IMR-90 (cell line): ENCODE measurements around the gene MUTYH. TPM values are rescaled to one million over a fixed set of nuclear protein-coding genes. Genes with fewer than 3 reads are reported as not detected.

Source experiments
- ATAC-seq: fragments of 200-7000 bp; cut with Tn5 transposase; 2 replicates; pipeline ENCODE4 v1.9.1; 2020; ENCODE audit warnings: low read depth, mild to moderate bottlenecking, moderate library complexity
- BruUV-seq: library from RNA; stranded (reverse); fragments of 400-500 nt; replicated peaks from 2 replicates; lab custom pipeline; 2021; lab: Mats Ljungman, UMichigan
- CTCF ChIA-PET: fragments of 300-600 bp; formaldehyde crosslinking; extraction: SDS; loops from one replicate; lab custom pipeline; 2021; ENCODE audit warnings: antibody characterized with exemption; lab: Yijun Ruan, JAX
- POLR2A ChIA-PET: fragments of 300-600 bp; sonication (Branson Sonifier 250); formaldehyde crosslinking; loops from one replicate; lab custom pipeline; 2022; ENCODE audit warnings: antibody characterized with exemption; ENCODE audit not compliant: unreplicated experiment; lab: Charles Lee
- DNase-seq: peaks from one replicate; pipeline ENCODE4 v3.0.0; 2013
- H2AFZ ChIP-seq: replicated peaks from 2 replicates; pipeline ENCODE3; 2013; ENCODE audit warnings: low read length, mild to moderate bottlenecking; ENCODE audit not compliant: poor library complexity
- H2AK5ac ChIP-seq: 2 replicates; pipeline ENCODE4 v1.6.1; 2013; ENCODE audit warnings: low read depth, low read length, inconsistent platforms
- H2AK9ac ChIP-seq: replicated peaks from 2 replicates; pipeline ENCODE3; 2013; ENCODE audit warnings: mild to moderate bottlenecking, low read depth, low read length, moderate library complexity; ENCODE audit not compliant: poor library complexity
- H2BK120ac ChIP-seq: 2 replicates; pipeline ENCODE4 v1.6.1; 2013; ENCODE audit warnings: low read depth, low read length, inconsistent platforms
- H2BK15ac ChIP-seq: 3 replicates; pipeline ENCODE4 v1.6.1; 2013; ENCODE audit warnings: low read depth, low read length, inconsistent platforms
- H2BK20ac ChIP-seq: 2 replicates; pipeline ENCODE4 v1.6.1; 2013; ENCODE audit warnings: low read depth, mild to moderate bottlenecking, inconsistent platforms, low read length, moderate library complexity
- H2BK5ac ChIP-seq: 2 replicates; pipeline ENCODE4 v1.6.1; 2013; ENCODE audit warnings: mild to moderate bottlenecking, low read depth, low read length, inconsistent platforms; ENCODE audit not compliant: poor library complexity, severe bottlenecking
- H3K14ac ChIP-seq: replicated peaks from 2 replicates; pipeline ENCODE4 v1.6.1; 2013; ENCODE audit warnings: low read depth, low read length, inconsistent platforms
- H3K18ac ChIP-seq: 2 replicates; pipeline ENCODE4 v1.6.1; 2013; ENCODE audit warnings: low read depth, low read length, control low read depth
- H3K23ac ChIP-seq: 2 replicates; pipeline ENCODE4 v1.6.1; 2013; ENCODE audit warnings: low read depth, low read length, inconsistent platforms
- H3K27ac ChIP-seq: 2 replicates; pipeline ENCODE4 v1.5.1; 2013; ENCODE audit warnings: mild to moderate bottlenecking, control low read depth, low read length; ENCODE audit not compliant: insufficient read depth
- H3K27me3 ChIP-seq: 2 replicates; pipeline ENCODE4 v1.6.1; 2013; ENCODE audit warnings: low read length; ENCODE audit not compliant: control insufficient read depth, insufficient read depth
- H3K36me3 ChIP-seq: 2 replicates; pipeline ENCODE4 v1.6.1; 2013; ENCODE audit warnings: low read length, mixed read lengths; ENCODE audit not compliant: control insufficient read depth, insufficient read depth
- H3K4ac ChIP-seq: 2 replicates; pipeline ENCODE4 v1.6.1; 2013; ENCODE audit warnings: low read depth, low read length, inconsistent platforms
- H3K4me1 ChIP-seq: 2 replicates; pipeline ENCODE4 v1.6.1; 2013; ENCODE audit warnings: low read length, mixed read lengths; ENCODE audit not compliant: control insufficient read depth, insufficient read depth
- H3K4me2 ChIP-seq: 2 replicates; pipeline ENCODE4 v1.6.1; 2013; ENCODE audit warnings: low read depth, mild to moderate bottlenecking, control low read depth, low read length, moderate library complexity
- H3K4me3 ChIP-seq: 2 replicates; pipeline ENCODE4 v1.5.1; 2013; ENCODE audit warnings: low read depth, mild to moderate bottlenecking, control low read depth, low read length, moderate library complexity; ENCODE audit not compliant: insufficient read depth
- H3K56ac ChIP-seq: 2 replicates; pipeline ENCODE4 v1.6.1; 2013; ENCODE audit warnings: low read length, inconsistent platforms; ENCODE audit not compliant: insufficient read depth; ENCODE audit errors: extremely low read depth
- H3K79me1 ChIP-seq, 2 experiments: 2 replicates each; pipeline ENCODE4 v1.6.1; 2013; ENCODE audit warnings: low read length in 2 of 2, inconsistent platforms in 1 of 2, low read depth in 1 of 2
- H3K9ac ChIP-seq: 2 replicates; pipeline ENCODE4 v1.6.1; 2013; ENCODE audit warnings: low read depth, low read length, control low read depth
- H3K9me1 ChIP-seq: 2 replicates; pipeline ENCODE4 v1.6.1; 2013; ENCODE audit warnings: low read length, inconsistent platforms; ENCODE audit not compliant: insufficient read depth
- H3K9me3 ChIP-seq: 2 replicates; pipeline ENCODE4 v1.6.1; 2013; ENCODE audit warnings: low read length; ENCODE audit not compliant: control insufficient read depth, insufficient read depth
- H4K20me1 ChIP-seq: 2 replicates; pipeline ENCODE4 v1.6.1; 2013; ENCODE audit warnings: low read length, inconsistent platforms; ENCODE audit not compliant: insufficient read depth
- H4K5ac ChIP-seq: 2 replicates; pipeline ENCODE4 v1.6.1; 2013; ENCODE audit warnings: mild to moderate bottlenecking, low read depth, low read length, control low read depth
- H4K8ac ChIP-seq, 2 experiments: 2 replicates each; pipeline ENCODE4 v1.6.1; 2013; ENCODE audit warnings: low read depth in 2 of 2, low read length in 2 of 2, control low read depth in 1 of 2, inconsistent platforms in 1 of 2
- H4K91ac ChIP-seq: 2 replicates; pipeline ENCODE4 v1.6.1; 2013; ENCODE audit warnings: low read depth, low read length, inconsistent platforms; ENCODE audit not compliant: insufficient read depth
- BHLHE40 ChIP-seq: fragments of 150-350 bp; IDR thresholded peaks from 2 replicates; pipeline ENCODE4 v1.6.1; 2016; ENCODE audit warnings: mild to moderate bottlenecking, low read depth, low read length
- CEBPB ChIP-seq: IDR thresholded peaks from 2 replicates; pipeline ENCODE4 v1.6.1; 2012; ENCODE audit warnings: low read depth, low read length, improper control_type of control experiment
- CHD1 ChIP-seq: IDR thresholded peaks from 2 replicates; pipeline ENCODE4 v1.6.1; 2012; ENCODE audit warnings: low read depth, low read length, improper control_type of control experiment
- MAFK ChIP-seq: IDR thresholded peaks from 2 replicates; pipeline ENCODE4 v1.6.1; 2012; ENCODE audit warnings: low read depth, low read length, improper control_type of control experiment
- MXI1 ChIP-seq: IDR thresholded peaks from 2 replicates; pipeline ENCODE4 v1.6.1; 2012; ENCODE audit warnings: low read depth, mild to moderate bottlenecking, low read length, moderate library complexity, borderline replicate concordance
- RCOR1 ChIP-seq: IDR thresholded peaks from 2 replicates; pipeline ENCODE4 v1.6.1; 2012; ENCODE audit warnings: mild to moderate bottlenecking, low read length, improper control_type of control experiment; ENCODE audit not compliant: insufficient replicate concordance
- RFX5 ChIP-seq: IDR thresholded peaks from 2 replicates; pipeline ENCODE4 v1.8.0; 2012; ENCODE audit warnings: low read depth, mild to moderate bottlenecking, low read length, moderate library complexity
- SMC3 ChIP-seq: fragments of 150-350 bp; IDR thresholded peaks from 2 replicates; pipeline ENCODE4 v1.6.1; 2016; ENCODE audit warnings: low read depth, mild to moderate bottlenecking, antibody characterized with exemption, low read length, moderate library complexity
- WGBS, 2 experiments: methylation state at CpG; one replicate each; pipeline versions ENCODE4 v1.1.5 to v1.1.7; 2013; ENCODE audit warnings: missing lambda C conversion rate in 2 of 2; ENCODE audit not compliant: insufficient read length in 1 of 2; ENCODE audit errors: extremely low coverage in 2 of 2; 5-methylcytosine and 5-hydroxymethylcytosine counted together
- dilution Hi-C: fragments of 300-500 bp; cut with HindIII; formaldehyde crosslinking; loops from one replicate; pipeline ENCODE4 v1.14.3; 2018; ENCODE audit warnings: low sequenced_read_pairs; ENCODE audit not compliant: unreplicated experiment
- in situ Hi-C: fragments of 300-500 bp; cut with MboI; formaldehyde crosslinking; loops from 3 replicates; pipeline ENCODE4 v1.14.3; 2019; ENCODE audit warnings: low sequenced_read_pairs, inconsistent platforms, mixed read lengths
- intact Hi-C: fragments of 100-400 bp; cut with micrococcal nuclease; formaldehyde crosslinking; loops from 2 replicates; pipeline ENCODE4 v1.10.0; 2022
- polyA plus RNA-seq, 3 experiments: library from polyadenylated mRNA; depleted of rRNA; stranded (reverse); fragments of >200 nt; gene quantifications; 2 replicates each; pipeline ENCODE4 v1.2.3, GENCODE V29; 2012; ENCODE audit warnings: low replicate concordance in 1 of 3
- total RNA-seq: library from RNA; depleted of rRNA; stranded (reverse); fragments of >200 nt; gene quantifications from 2 replicates; pipeline ENCODE4 v1.2.3, GENCODE V29; 2012

Gene MUTYH
- total and polyA plus RNA-seq, 2 of the 4 experiments (the other 2 are of a cell fraction): 9.1 to 14.6 TPM

GRCh38 chr1:45379524-45379923 is 39.3 kb upstream of the MUTYH start:
- H3K4me2 ChIP-seq: no peak overlapping the region
- WGBS, 2 experiments: no CpG with 5 or more reads among the region's 6 CpGs
- H3K9me3 ChIP-seq: no peaks in the 10 kb centered on the region
- no peaks in the 10 kb centered on the region for H4K20me1 ChIP-seq
- BruUV-seq: no TSS peak
- no peaks in the 10 kb centered on the region for H3K79me1 ChIP-seq
- H4K5ac ChIP-seq: no peak overlapping the region
- intact Hi-C loops: no loop called here
- H3K36me3 ChIP-seq: no peaks in the 10 kb centered on the region
- no peak overlapping the region for H2BK120ac ChIP-seq
- in situ Hi-C loops: no loop called here
- H2AK9ac ChIP-seq: no peak overlapping the region
- CTCF ChIA-PET: no interaction called here
- no peak overlapping the region for H3K4me3 ChIP-seq
- peaks cover 4% of the 10 kb centered on the region; the same call in 1 of the 2 replicates for H3K9me1 ChIP-seq
- H2AK5ac ChIP-seq: no peak overlapping the region
- no peak overlapping the region for H3K14ac ChIP-seq
- no peak overlapping the region for H2BK20ac ChIP-seq
- H3K18ac ChIP-seq: no peak overlapping the region
- H3K9ac ChIP-seq: no peak overlapping the region
- H3K4ac ChIP-seq: no peak overlapping the region
- POLR2A ChIA-PET: no interaction called here
- no peak overlapping the region for H2BK15ac ChIP-seq
- no peak overlapping the region for H2BK5ac ChIP-seq
- H3K4me1 ChIP-seq: no peaks in the 10 kb centered on the region; the same call in 1 of the 2 replicates
- DNase-seq (no peak), ATAC-seq (no peak)
- H4K8ac ChIP-seq: no peak overlapping the region
- no peak overlapping the region for H4K91ac ChIP-seq
- H3K23ac ChIP-seq: no peak overlapping the region
- no peak overlapping the region for H3K56ac ChIP-seq
- H3K27me3 ChIP-seq: no peaks in the 10 kb centered on the region
- no peak overlapping the region for H3K27ac ChIP-seq
- H2AFZ ChIP-seq: no peak overlapping the region
- dilution Hi-C loops: no loop called here
- TF ChIP-seq SMC3: no peak
- no peak for TF ChIP-seq RFX5
- no peak for TF ChIP-seq BHLHE40
- TF ChIP-seq MAFK: no peak
- no peak for TF ChIP-seq MXI1
- TF ChIP-seq RCOR1: no peak
- no peak for TF ChIP-seq CHD1
- no peak for TF ChIP-seq CEBPB
